ENCODE data around the gene FOCAD. TPM values are rescaled to one million over a fixed set of nuclear protein-coding genes. Genes with fewer than 3 reads are reported as not detected.
A peak's percentile ranks its signal among the peaks of the same experiment; 100 is the strongest.

Gene FOCAD
- total RNA-seq, 4 donors from 2014 or later: 49.3 to 139 (median 92.8) TPM

- Histone ChIP-seq H3K9me3 (no peaks in the 10 kb centered on the region), H3K27ac (no peak overlapping the region), H3K27me3 (no peaks in the 10 kb centered on the region), H3K4me1 (peaks cover 0 to 7% of the 10 kb centered on the region in 2 donors), H3K36me3 (no peaks in the 10 kb centered on the region), H3K4me3 (replicated peaks in 1 of 3) (no peak overlapping the region)
- DNase-seq: peak; percentile 60 to 63
- peak in 5 of 6 experiments; percentile 39 to 84 (median 82) for TF ChIP-seq CTCF (IDR thresholded peaks at IDR 0.05)
- TF ChIP-seq POLR2A (IDR thresholded peaks at IDR 0.05): no peak
- 6 to 8% methylated on average over 7 of the region's 7 CpGs for WGBS, 2 donors
- intact Hi-C loops (cut with DNase I): loop anchor here (5.0 to 10.0 kb wide), 3 partner anchors 319 to 1016 kb away; partner anchors contain the start of gene MLLT3
Observed at GRCh38 chr9:20941174-20941690, 257.2 kb downstream of the FOCAD start.

GRCh38 chr9:20944507-20944906 lies 260.4 kb downstream of the FOCAD start:
- H3K27me3 ChIP-seq: no peaks in the 10 kb centered on the region
- no peaks in the 10 kb centered on the region for H3K9me3 ChIP-seq
- H3K36me3 ChIP-seq: no peaks in the 10 kb centered on the region
- intact Hi-C loops (cut with DNase I): loop anchor here (5.0 to 10.0 kb wide), 3 partner anchors 322 to 1020 kb away; partner anchors contain the start of gene MLLT3
- no peak overlapping the region for H3K27ac ChIP-seq
- DNase-seq: no peak
- H3K4me3 ChIP-seq (replicated peaks in 1 of 3): no peak overlapping the region
- no peak for TF ChIP-seq CTCF (IDR thresholded peaks at IDR 0.05)
- TF ChIP-seq POLR2A (IDR thresholded peaks at IDR 0.05): no peak
- WGBS, 2 donors: 84 to 86% methylated on average over 10 of the region's 10 CpGs
- H3K4me1 ChIP-seq: peaks cover 0 to 7% of the 10 kb centered on the region in 2 donors

- H3K4me3 ChIP-seq (replicated peaks in 1 of 3): no peak overlapping the region
- no peak for TF ChIP-seq CTCF (IDR thresholded peaks at IDR 0.05)
- no peak for DNase-seq
- H3K27me3 ChIP-seq: no peaks in the 10 kb centered on the region
- 91 to 92% methylated on average over 3 of the region's 3 CpGs for WGBS, 2 donors
- no peak overlapping the region for H3K27ac ChIP-seq
- no peaks in the 10 kb centered on the region for H3K9me3 ChIP-seq
- intact Hi-C loops (cut with DNase I): loop anchor here (10.0 kb wide), 2 partner anchors 590 to 1020 kb away; no protein-coding TSS in a partner anchor
- H3K4me1 ChIP-seq: peaks cover 0 to 7% of the 10 kb centered on the region in 2 donors
- no peaks in the 10 kb centered on the region for H3K36me3 ChIP-seq
Observed at GRCh38 chr9:20945269-20945668, 261.2 kb downstream of the FOCAD start.

- WGBS, 2 donors: 92 to 94% methylated on average over 2 of the region's 2 CpGs
- Histone ChIP-seq H3K27me3 (no peaks in the 10 kb centered on the region), H3K36me3 (peaks cover 0 to 2% of the 10 kb centered on the region in 2 donors), H3K4me3 (replicated peaks in 1 of 3) (no peak overlapping the region), H3K9me3 (no peaks in the 10 kb centered on the region), H3K4me1 (peaks cover 0 to 7% of the 10 kb centered on the region in 2 donors), H3K27ac (no peak overlapping the region)
- no peak for DNase-seq
- TF ChIP-seq POLR2A (IDR thresholded peaks at IDR 0.05): no peak
- TF ChIP-seq CTCF (IDR thresholded peaks at IDR 0.05): no peak
- intact Hi-C loops (cut with DNase I): loop anchor here (10.0 kb wide), 2 partner anchors 591 to 1021 kb away; no protein-coding TSS in a partner anchor
Observed at GRCh38 chr9:20945856-20946255, 261.8 kb downstream of the FOCAD start.

GRCh38 chr9:20948703-20949102 lies 264.6 kb downstream of the FOCAD start:
- H3K36me3 ChIP-seq: peaks cover 0 to 5% of the 10 kb centered on the region in 2 donors
- TF ChIP-seq CTCF (IDR thresholded peaks at IDR 0.05) (no peak), POLR2A (IDR thresholded peaks at IDR 0.05) (no peak)
- 84 to 87% methylated on average over 4 of the region's 4 CpGs for WGBS, 2 donors

More at GRCh38 chr9:20948703-20949102, 264.6 kb downstream of the FOCAD start:
- H3K4me3 ChIP-seq (replicated peaks in 1 of 3): no peak overlapping the region
- no peak overlapping the region for H3K27ac ChIP-seq
- intact Hi-C loops (cut with DNase I): loop anchor here (10.0 kb wide), 2 partner anchors 594 to 1024 kb away; no protein-coding TSS in a partner anchor
- no peaks in the 10 kb centered on the region for H3K27me3 ChIP-seq
- peaks cover 0 to 7% of the 10 kb centered on the region in 2 donors for H3K4me1 ChIP-seq
- DNase-seq: no peak
- H3K9me3 ChIP-seq: no peaks in the 10 kb centered on the region
